ENCODE data around the gene KLHL35. TPM values are rescaled to one million over a fixed set of nuclear protein-coding genes. Genes with fewer than 3 reads are reported as not detected.

The KLHL35 gene
- total RNA-seq, 4 donors from 2014 or later: 1.6 TPM; not detected in 3

DNA sequence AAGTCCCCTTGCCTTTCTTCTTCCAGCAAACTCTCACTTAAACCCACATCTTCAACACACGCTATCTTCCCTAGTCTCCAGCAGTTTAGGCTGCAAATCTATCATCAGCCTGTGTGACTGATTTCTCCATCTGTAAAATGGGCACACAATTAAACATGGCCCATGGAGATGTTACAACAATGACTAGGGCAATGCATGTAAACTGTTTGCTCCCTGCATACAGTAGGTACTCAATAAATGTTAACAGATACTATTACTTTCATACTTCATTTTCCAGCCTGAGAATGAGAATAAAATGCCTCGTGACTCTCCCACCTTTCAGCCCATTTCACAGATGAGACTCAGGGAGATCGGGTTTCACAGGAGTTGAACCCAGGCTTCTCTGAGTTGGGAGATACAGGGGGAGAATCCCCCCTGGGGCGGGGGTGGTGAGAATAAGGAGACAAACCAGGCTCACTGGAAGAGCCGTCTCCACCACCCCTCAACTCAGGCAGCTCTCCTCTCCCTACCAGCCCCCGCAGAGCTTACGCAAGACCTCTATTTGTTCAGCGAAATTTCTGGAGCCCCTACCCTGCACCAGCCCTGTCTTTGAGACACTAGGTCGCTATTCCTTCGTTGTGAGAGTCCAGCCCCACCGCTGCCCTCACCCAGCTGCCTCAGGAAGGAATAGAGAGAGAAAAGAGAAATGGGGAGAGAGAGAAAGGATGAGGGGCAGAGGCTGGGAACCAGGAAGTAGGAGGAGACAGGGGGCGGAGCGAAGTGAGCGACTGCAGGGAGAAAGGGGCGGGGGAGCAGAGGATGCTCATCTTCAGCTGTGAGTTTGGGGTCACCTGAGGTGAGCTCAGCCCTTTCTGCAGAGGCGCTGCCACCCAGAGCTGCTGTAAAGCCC, 42.1 kb upstream of the KLHL35 start:
- Histone ChIP-seq H3K36me3 (no peaks in the 10 kb centered on the region), H3K9me3 (no peaks in the 10 kb centered on the region), H3K4me1 (peaks cover 0 to 6% (median 3%) of the 10 kb centered on the region in 4 donors), H3K27me3 (no peaks in the 10 kb centered on the region), H3K4me3 (peak overlapping the region in 1 of 4 donors; percentile 15), H3K27ac (peak overlapping the region in 3 of 4 donors; percentile 43 to 65 (median 63))
- no peak for TF ChIP-seq POLR2A (IDR thresholded peaks at IDR 0.05)
- TF ChIP-seq, protein P1, sequence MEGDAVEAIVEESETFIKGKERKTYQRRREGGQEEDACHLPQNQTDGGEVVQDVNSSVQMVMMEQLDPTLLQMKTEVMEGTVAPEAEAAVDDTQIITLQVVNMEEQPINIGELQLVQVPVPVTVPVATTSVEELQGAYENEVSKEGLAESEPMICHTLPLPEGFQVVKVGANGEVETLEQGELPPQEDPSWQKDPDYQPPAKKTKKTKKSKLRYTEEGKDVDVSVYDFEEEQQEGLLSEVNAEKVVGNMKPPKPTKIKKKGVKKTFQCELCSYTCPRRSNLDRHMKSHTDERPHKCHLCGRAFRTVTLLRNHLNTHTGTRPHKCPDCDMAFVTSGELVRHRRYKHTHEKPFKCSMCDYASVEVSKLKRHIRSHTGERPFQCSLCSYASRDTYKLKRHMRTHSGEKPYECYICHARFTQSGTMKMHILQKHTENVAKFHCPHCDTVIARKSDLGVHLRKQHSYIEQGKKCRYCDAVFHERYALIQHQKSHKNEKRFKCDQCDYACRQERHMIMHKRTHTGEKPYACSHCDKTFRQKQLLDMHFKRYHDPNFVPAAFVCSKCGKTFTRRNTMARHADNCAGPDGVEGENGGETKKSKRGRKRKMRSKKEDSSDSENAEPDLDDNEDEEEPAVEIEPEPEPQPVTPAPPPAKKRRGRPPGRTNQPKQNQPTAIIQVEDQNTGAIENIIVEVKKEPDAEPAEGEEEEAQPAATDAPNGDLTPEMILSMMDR (IDR thresholded peaks at IDR 0.05): no peak
- DNase-seq: peak; percentile 62 to 85 (median 68)

DNA sequence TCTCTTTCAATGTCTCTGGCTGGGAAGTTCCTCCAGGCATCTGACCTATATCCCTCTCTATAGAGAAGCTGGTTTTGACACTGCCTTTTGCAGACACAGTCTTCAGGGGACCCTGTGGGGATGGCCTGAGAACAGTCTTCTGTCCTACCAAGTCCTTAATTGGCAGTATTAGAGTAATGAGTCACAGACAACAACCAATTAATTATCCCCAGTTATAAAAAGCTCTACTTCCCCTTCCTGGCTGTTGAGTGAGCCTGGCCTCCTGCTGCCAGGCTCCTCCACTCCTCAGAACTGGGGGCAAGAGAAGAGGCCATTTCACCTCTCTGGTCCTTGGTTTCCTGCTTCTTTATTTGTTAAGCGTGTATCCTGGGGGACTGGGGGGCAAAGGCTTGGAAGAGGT, 41.2 kb upstream of the KLHL35 start:
- H3K36me3 ChIP-seq: no peaks in the 10 kb centered on the region
- no peaks in the 10 kb centered on the region for H3K9me3 ChIP-seq
- no peaks in the 10 kb centered on the region for H3K27me3 ChIP-seq
- peaks cover 0 to 6% (median 3%) of the 10 kb centered on the region in 4 donors for H3K4me1 ChIP-seq
- TF ChIP-seq, protein P1 (IDR thresholded peaks at IDR 0.05): no peak
- TF ChIP-seq POLR2A (IDR thresholded peaks at IDR 0.05): no peak
- peak overlapping the region in 1 of 4 donors; percentile 65 for H3K27ac ChIP-seq
- DNase-seq: peak in 1 of 3 donors; percentile 15
- no peak overlapping the region for H3K4me3 ChIP-seq

DNA sequence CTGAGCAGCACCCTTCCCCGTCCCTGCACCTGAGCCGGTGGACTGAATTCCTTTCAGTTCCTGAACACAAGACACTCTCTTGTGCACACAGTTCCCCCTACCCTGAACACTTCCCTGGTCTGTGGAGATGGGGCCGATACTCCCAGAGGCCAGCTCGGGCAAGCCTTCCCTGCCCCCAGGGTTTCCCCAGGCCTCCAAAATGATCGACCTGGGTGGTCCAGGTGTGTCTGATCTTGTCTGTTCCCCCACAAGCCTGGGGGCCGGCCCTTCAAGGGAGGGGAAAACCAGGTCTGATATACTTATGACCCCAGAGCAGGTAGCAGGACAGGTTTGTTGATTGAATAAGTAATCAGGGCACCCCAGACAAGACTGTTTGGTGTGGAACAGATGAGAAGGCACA, 40.7 kb upstream of the KLHL35 start:
- no peak overlapping the region for H3K27ac ChIP-seq
- peak in 1 of 3 donors; percentile 28 for DNase-seq
- TF ChIP-seq, protein P1 (IDR thresholded peaks at IDR 0.05): no peak
- TF ChIP-seq POLR2A (IDR thresholded peaks at IDR 0.05): no peak
- H3K4me1 ChIP-seq: peaks cover 0 to 6% (median 3%) of the 10 kb centered on the region in 4 donors
- no peaks in the 10 kb centered on the region for H3K9me3 ChIP-seq
- H3K36me3 ChIP-seq: no peaks in the 10 kb centered on the region
- no peaks in the 10 kb centered on the region for H3K27me3 ChIP-seq
- H3K4me3 ChIP-seq: no peak overlapping the region

DNA sequence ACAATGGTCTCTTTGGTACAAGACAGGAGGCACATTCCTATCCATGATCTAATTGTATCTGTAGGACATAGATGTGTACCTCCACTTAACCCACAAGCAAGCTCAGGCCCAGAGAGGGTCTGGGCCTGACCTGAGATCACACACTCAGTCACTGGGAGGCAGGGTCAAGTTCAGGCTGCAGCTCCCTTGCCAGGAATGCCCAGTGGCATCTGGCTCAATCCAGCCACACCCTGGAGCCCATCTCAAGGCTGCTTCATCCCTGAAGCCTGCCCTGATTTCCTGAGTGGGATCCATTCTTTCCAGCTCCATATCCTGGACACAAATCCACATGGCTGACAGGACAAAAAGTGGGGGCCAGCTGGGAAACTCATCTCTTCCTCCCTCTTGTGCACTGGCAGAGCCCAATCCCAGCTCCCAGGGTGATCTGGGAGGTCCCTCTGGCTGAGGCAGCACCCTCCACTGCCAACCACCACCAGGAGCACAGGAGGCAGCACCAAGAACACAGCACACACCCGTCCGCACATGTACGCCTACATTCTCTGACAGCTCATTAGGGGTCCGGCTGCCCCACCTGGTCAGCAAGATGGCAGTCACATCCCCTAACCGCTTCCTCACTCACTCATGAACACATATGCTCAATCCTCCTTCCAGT, 39.2 kb upstream of the KLHL35 start:
- Histone ChIP-seq H3K4me1 (peaks cover 0 to 9% (median 3%) of the 10 kb centered on the region in 4 donors), H3K9me3 (no peaks in the 10 kb centered on the region), H3K4me3 (no peak overlapping the region), H3K27me3 (no peaks in the 10 kb centered on the region), H3K36me3 (no peaks in the 10 kb centered on the region), H3K27ac (no peak overlapping the region)
- TF ChIP-seq, protein P1 (IDR thresholded peaks at IDR 0.05): no peak
- no peak for TF ChIP-seq POLR2A (IDR thresholded peaks at IDR 0.05)
- peak in 1 of 3 donors; percentile 36 for DNase-seq

DNA sequence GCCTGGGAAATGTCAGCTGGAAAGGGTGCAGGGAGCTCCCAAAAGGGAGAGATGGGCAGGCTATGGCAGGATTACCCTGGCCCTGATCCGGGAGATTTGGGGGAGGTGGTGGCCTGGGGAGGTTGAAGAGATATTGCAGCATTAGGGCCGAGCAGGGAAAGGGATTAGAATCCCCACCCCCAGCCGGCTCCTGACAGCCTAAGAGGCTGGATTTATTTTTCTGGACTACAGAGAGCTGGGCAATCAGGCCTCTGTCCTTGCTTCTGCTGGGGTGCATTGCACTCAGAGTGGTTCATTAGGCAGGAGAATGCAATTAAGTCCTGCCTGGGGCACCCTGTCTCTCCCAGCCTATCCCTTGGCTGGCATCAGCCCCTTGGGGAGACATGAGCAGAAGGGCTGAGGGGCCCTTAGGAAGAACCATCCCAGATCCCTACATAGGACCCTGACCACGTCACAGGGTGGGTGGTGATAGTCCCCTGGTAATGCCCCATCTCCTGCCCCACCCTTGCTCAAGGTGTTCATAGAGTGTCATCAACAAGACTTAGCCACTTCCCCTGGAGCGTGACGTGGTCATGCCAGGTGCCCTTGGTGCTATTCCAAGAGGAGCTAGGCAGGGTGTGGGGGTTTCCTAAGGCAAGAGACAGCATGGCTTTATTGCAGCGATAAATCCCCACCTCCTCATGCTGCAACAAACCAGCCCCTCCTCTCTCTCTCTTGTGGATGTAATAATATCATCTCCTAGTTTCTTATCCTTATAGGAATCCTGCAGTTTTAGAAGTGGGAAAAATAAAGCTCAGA, 38.4 kb upstream of the KLHL35 start:
- Histone ChIP-seq H3K9me3 (no peaks in the 10 kb centered on the region), H3K4me1 (peaks cover 0 to 9% (median 3%) of the 10 kb centered on the region in 4 donors)
- TF ChIP-seq, protein P1 (IDR thresholded peaks at IDR 0.05): no peak
- TF ChIP-seq POLR2A (IDR thresholded peaks at IDR 0.05): no peak

More for the DNA sequence above, 38.4 kb upstream of the KLHL35 start:
- no peak overlapping the region for H3K4me3 ChIP-seq
- H3K27ac ChIP-seq: no peak overlapping the region
- H3K27me3 ChIP-seq: no peaks in the 10 kb centered on the region
- DNase-seq: peak in 1 of 3 donors; percentile 30
- no peaks in the 10 kb centered on the region for H3K36me3 ChIP-seq
